ENCODE results near the gene SULT2B1. TPM values are rescaled to one million over a fixed set of nuclear protein-coding genes. Genes with fewer than 3 reads are reported as not detected.

Gene SULT2B1
- total and polyA plus RNA-seq, 2 of the 4 experiments (the other 2 are of a cell fraction): 0.09 TPM; not detected in 1

DNA sequence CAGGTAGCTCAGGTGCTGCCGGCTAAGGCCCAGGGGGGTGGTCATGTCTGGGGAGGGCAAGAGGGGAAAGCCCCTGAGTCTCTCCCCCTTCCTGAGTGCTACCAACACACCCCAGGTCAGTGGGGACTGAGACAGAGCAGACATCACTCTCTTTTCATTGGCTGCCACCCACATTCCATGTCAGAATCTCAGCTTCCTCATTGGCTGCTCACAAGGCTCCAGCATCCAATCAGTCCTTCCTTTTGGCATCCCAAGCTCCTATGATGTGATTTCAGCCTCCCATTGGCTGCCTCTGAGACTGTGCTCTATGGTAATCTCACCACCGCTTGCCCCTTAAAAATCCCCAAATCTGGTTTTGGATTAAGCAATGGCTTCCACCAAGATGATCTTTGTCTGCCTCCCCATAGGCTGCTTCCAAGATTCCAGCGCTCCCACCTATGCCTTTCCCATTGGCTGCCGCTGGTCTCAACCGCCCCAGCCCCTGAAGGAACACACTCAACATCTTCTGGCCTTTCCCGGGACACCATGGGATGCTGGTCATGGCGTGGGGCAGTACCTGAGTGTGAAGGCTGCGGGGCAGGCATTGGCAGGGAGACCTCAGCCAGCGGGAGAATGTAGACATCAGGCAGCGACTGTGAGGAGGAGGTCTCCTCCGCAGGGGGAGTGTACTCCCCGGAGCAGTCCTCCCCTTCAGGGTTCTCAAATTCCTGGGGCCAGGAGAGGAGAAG, 42.3 kb upstream of the SULT2B1 start (continued):
- no peak for TF ChIP-seq POLR2A (IDR thresholded peaks at IDR 0.05; ENCODE audit: low read depth, low read length)

GRCh38 chr19:48510421-48511268, 41.3 kb upstream of the SULT2B1 start:
- no peak overlapping the region for H3K18ac ChIP-seq (ENCODE audit: low read depth, low read length)
- peaks cover 25% of the 10 kb centered on the region for H3K27me3 ChIP-seq (ENCODE audit: control insufficient read depth, insufficient read depth, low read length)
- BruUV-seq (replicated peaks): no TSS peak
- H2AK9ac ChIP-seq (replicated peaks; ENCODE audit: low read depth, low read length, poor library complexity): no peak overlapping the region
- 0 out of 2 replicates have a peak overlapping the region, but pooled peaks have one; percentile 5 for H3K4me3 ChIP-seq (ENCODE audit: insufficient read depth, low read depth, low read length)
- H2BK120ac ChIP-seq (ENCODE audit: low read depth, low read length): no peak overlapping the region
- no peaks in the 10 kb centered on the region for H3K36me3 ChIP-seq (ENCODE audit: control insufficient read depth, insufficient read depth, low read length)
- DNase-seq (peak; percentile 39), ATAC-seq (ENCODE audit: low read depth) (peak; percentile 78)
- POLR2A ChIA-PET (ENCODE audit: unreplicated experiment): no interaction called here
- H3K9me3 ChIP-seq (ENCODE audit: control insufficient read depth, insufficient read depth, low read length): no peaks in the 10 kb centered on the region
- no peak overlapping the region for H3K23ac ChIP-seq (ENCODE audit: low read depth, low read length)
- H3K4ac ChIP-seq (ENCODE audit: low read depth, low read length): no peak overlapping the region
- no peak overlapping the region for H2BK15ac ChIP-seq (ENCODE audit: low read depth, low read length)
- H3K56ac ChIP-seq (ENCODE audit: extremely low read depth, insufficient read depth, low read length): no peak overlapping the region
- H3K9ac ChIP-seq (ENCODE audit: low read depth, low read length): no peak overlapping the region
- no peak overlapping the region for H2BK5ac ChIP-seq (ENCODE audit: low read depth, low read length, poor library complexity, severe bottlenecking)
- H4K91ac ChIP-seq (ENCODE audit: insufficient read depth, low read depth, low read length): no peak overlapping the region
- intact Hi-C loops (cut with micrococcal nuclease) (loop anchor here (5.0 kb wide), 1 partner anchor 42 kb away; the partner anchor contains the start of gene SULT2B1), in situ Hi-C loops (cut with MboI; ENCODE audit: low sequenced_read_pairs) (no loop called here), dilution Hi-C loops (cut with HindIII; ENCODE audit: low sequenced_read_pairs, unreplicated experiment) (no loop called here)
- H4K20me1 ChIP-seq (ENCODE audit: insufficient read depth, low read length): no peaks in the 10 kb centered on the region
- TF ChIP-seq CEBPB (IDR thresholded peaks at IDR 0.05; ENCODE audit: low read depth, low read length) (no peak), MAZ (IDR thresholded peaks at IDR 0.05; ENCODE audit: borderline replicate concordance, low read depth, low read length) (peak; percentile 44; the same call in 1 of the 2 replicates)
- no peaks in the 10 kb centered on the region for H3K79me1 ChIP-seq (ENCODE audit: low read depth in 1 of 2, low read length in 2 of 2)
- no peaks in the 10 kb centered on the region for H3K4me1 ChIP-seq (ENCODE audit: control insufficient read depth, insufficient read depth, low read length)
- H3K9me1 ChIP-seq (ENCODE audit: insufficient read depth, low read length): no peaks in the 10 kb centered on the region
- H2BK20ac ChIP-seq (ENCODE audit: low read depth, low read length): no peak overlapping the region
- H4K8ac ChIP-seq (ENCODE audit: low read depth in 2 of 2, low read length in 2 of 2): no peak overlapping the region
- CTCF ChIA-PET: interaction anchor here (0.6 kb wide), 3 partner anchors 8 to 93 kb away, joined by 3 to 4 read pairs (median 3); no protein-coding TSS in a partner anchor
- no peak overlapping the region for H2AK5ac ChIP-seq (ENCODE audit: low read depth, low read length)
- WGBS, 2 experiments (ENCODE audit: extremely low coverage in 2 of 2, insufficient read length in 1 of 2): 8% methylated on average over 5 of the region's 24 CpGs; no CpG with 5 or more reads in 1 of the 2 experiments
- H3K27ac ChIP-seq (ENCODE audit: insufficient read depth, low read length): no peak overlapping the region
- H4K5ac ChIP-seq (ENCODE audit: low read depth, low read length): no peak overlapping the region
- no peak overlapping the region for H3K14ac ChIP-seq (replicated peaks; ENCODE audit: low read depth, low read length)
- peak overlapping the region; percentile 45 for H3K4me2 ChIP-seq (ENCODE audit: low read depth, low read length)
- H2AFZ ChIP-seq (replicated peaks; ENCODE audit: low read length, poor library complexity): peak overlapping the region; percentile 38
